NOMO-1 treated with DMSO at 0.1 percent for 48 hours (cell line): ENCODE measurements around the gene PLEKHA6.
A peak's percentile ranks its signal among the peaks of the same experiment; 100 is the strongest.

ENCODE experiments used
- DNase-seq: peaks from one replicate; lab custom pipeline; 2025; ENCODE audit not compliant: unreplicated experiment; lab: John Stamatoyannopoulos, UW

The PLEKHA6 gene

DNA sequence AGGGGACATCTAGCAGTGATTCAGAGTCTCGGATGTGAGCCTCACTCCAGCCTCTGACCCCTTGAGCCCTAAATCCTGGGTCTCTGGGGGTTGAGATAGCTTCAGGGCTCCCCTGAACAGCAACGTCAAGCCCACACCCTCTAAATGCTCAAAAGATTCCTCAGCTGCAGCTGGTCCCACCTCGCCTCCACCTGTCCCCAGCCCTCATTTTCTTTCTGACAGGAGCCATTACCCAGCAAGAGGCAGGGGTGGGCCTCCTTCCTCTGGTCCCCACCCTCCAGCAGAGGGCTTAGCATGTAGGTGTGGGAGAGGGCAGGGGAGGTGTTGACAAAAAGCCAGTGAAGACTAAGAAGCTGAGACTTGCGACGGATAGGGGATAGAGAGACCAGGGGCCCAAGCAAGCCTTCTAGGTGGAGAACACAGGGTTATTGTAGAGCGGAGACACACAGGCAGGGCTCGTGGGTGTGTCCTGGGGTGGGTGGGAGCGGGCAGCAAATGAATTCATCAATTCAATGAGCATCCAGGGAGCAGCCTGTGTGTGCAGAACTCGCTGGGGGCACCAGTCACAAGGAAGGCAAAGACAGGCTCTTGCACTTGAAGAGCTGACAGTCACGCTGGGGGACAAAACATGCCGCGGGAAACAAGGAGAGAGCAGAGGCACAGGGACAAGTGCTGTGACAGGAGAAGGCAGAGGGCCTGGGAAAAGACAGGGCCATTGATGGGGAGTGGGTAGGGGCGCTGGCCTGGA lies 97.0 kb downstream of the PLEKHA6 start:
- DNase-seq: no peak

DNA sequence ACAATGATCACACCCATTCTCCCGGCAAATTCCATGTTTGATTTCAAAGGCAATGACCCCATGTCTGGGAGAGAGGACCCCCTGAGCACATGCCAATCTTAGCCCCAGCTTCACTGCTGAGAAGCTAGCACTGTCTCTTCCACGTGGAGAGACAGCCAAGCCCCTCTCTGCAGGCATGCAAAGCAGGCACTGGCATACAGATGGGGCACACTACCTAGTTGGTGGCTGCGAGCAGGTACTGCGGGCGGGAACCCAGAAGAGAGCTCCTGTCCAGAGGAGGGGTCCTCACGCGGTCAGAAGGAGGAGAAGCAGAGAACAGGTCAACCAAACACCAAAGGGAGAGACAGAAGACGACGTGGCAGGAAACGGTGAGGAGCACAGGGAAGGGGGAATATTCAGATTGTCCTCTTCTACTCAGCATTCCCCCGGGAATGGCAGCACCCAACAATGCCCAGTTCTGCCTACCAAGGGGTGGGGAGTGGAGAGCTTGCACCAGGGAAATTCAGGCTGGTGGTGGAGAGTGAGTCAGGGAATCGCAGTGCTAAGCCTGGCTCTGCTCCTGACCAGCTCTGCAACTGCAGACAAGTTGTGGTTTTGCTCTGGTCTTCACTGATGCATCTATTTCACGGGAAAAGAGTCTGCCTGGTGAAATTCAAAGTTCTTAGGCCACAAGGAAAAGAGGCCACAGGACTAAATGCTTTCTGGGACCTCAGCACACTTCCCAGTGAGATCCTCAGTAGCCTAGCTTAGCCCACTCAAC lies 97.8 kb downstream of the PLEKHA6 start:
- DNase-seq: no peak

DNA sequence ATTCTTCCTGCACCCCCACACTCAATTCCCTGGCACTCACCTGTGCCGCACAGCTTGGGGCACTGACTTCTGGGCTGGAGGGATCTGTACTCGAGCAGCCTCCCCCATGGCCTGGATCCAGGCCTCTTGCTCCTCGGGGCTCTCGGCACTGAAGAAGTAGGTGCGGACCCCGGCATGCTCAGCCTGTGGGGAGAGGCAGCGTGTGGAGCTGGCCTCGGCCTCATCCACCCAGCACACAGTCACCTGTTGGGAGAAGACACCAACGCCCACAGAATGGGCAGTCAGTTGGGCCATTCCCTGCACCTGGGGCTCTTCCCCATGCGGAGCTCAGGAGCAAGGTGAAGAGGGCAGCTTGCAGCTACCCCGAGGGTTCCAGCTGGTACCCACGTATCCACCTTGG lies 98.5 kb downstream of the PLEKHA6 start:
- no peak for DNase-seq

DNA sequence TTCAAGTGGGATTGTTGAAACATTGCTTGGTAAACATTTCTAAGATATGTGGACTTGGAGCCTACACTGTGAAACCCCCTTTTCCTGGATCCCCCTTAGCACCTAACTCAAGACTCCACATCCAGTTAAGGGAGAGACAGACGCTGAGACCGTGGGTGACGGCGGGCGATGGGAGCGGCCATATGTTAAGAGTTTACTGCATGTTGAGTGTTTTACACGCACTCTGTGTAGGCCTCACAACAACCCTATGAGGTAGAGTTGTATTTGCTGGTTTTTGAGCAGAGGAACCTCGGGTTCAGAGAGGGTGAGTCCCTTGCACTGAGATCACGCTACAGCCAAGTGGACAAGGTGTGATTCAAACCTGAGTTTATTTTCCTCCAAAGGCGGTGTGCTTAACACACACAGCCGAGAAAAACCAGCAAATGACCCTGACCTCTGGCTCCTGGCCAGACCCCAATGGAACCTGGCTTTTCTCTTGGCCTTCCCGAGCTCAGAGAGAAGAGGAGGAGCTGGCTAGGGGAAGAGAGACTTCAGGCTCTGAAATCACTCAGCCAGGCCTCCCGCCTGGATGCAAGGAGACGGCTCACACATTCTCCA lies 99.0 kb downstream of the PLEKHA6 start:
- no peak for DNase-seq

DNA sequence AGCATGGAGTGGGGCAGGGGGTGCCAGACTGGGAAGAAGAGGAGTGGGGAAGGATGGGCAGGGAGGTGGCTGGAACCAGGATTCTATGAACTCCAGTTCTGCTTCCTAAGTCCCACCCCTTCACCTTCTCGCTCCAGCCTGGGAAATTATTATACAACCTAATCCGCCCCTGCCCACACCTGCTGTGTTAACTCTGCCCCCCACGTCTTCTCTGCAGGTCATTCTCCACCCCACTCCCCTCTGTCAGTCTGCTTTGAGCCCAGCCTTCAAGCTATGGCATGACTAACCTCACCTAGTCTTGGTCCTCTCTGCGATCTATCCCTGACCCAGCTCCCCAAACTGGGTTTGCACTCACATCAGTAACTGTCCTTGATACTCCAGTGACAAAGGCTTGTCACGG lies 99.9 kb downstream of the PLEKHA6 start:
- no peak for DNase-seq

DNA sequence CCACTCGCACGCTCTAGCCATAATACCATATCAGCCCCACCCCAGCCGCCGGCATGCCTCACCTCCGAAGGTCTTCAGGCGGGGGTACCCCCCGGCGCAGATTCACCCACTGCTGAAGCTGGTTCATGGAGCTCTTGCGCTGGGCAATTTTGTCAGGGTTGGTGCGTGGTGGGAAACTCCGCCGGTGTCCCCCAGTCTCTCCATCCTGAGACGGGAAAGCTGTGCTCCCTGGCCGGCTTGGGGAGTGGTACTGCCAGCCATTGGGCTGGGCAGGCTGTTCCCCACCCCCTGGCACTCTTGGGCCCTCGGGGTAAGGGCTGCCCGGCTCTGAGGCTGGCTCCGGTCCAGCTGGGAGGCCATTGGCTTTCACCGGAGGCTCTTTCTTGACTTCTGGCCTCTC lies 100.5 kb downstream of the PLEKHA6 start:
- no peak for DNase-seq

DNA sequence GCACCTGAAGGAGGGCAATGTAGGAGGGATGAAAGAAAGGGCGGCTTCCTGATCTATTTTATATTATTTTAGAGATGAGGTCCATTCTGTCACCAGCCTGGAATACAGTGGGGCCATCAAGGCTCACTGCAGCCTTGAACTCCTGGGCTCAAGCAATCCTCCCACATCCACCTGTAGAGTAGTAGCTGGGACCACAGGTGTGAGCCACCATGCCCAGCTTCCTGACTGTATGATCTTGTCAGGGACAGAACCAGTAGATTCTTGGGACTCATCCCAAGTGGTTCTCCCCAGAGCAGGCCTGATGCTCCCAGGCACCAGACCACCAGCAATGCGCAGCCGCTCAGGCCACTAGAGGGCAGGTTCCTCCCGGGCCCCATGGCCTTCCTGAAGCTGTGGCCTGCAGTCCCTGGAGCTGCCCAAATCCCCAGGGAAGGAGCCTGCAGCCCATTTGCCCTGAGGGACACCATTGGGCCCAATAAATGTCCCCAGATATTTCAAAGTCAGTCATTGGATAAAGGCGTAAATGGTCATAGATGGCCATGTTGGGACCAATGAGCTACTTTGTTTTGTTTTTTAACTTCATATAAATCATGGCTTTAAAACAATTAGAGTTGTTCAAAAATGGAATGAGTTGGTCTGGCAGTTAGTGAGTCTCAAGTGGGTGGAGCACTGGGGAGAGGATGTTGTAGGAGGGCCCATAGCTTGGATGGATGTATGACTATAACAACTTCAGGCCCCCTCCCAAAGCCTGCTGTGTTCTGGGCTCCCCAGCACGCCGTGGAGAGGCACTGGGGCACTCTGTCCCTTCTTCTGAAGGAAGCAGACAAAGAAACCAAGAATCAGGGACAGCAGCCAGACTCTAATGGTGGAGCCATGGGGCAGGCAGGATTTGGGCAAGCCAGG lies 101.3 kb downstream of the PLEKHA6 start:
- DNase-seq: no peak

DNA sequence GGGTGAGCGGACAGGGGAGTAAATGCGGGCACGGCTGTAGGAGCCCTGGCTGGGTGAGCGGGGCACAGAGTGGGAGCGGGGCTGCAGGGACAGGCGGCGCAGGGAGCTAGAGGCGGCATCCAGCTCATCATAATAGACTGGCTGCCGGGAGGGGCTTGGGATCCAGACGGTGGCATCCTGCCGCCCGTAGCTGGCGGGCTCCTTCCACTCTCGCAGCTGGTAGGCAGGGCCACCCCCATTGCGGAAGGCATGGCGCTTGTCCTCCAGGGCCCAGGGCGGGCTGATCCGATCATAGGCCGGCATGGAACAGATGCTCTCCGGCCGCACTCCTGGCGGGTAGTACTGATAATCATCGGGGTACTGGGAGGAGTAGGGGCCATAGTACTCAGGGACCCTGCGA lies 102.3 kb downstream of the PLEKHA6 start:
- DNase-seq: no peak

DNA sequence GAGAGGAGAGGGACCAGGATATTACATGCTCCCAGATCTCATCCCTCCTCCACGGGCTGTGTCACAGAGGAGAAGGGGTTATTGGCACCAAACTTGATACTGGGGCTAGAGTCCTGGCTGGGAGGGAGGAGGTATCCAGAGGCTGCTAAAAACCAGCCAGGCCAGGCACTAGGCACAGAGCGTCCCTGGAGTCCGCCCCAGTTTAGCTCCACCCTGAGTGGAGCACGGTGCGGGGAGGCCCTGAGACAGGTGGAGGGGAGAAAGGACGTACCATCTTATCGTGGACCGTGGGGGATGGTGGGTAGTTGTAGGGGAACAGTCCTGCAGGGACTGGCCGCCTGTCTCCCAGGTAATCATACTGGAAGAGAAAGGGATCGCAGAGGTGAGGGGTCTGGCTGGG lies 103.2 kb downstream of the PLEKHA6 start:
- no peak for DNase-seq

DNA sequence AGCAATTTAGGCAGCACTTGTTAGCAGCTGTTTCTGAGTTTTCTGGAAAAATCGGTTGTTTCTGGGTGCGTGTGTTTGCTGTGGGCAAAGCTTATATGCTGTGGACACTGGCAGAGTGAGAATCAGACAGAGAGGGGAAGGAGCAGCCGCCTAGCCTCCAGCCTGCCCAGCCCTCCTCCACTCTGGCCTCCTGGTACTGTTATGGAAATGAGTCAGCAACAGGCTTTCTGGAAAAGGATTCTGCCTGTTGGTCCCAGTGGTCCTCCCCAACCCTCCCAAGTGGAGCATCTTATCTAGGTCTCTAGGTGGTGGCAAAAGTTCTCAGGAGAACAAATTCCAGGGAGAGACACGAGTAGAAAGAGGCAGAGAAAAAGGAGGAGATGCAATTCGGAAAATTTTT lies 103.8 kb downstream of the PLEKHA6 start:
- no peak for DNase-seq

DNA sequence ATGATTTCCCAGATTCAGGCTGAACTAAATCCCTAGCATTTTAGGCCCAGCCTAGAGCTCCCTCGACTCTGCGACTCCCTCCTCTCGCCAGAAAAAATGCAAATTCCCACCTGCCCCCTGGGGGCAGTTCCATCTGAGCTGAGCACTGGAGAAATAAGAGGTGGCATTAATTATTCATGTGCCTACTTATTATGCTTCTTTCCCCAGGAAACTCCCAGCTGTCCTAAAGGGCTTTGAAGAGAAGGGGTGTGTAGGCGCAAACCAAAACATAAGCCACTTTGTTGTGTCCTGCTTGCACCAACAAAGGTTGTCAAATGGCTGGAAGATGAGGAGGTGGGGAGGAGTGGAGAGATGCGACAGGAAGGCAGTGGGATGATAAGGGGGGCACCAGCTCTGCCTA lies 104.5 kb downstream of the PLEKHA6 start:
- no peak for DNase-seq

DNA sequence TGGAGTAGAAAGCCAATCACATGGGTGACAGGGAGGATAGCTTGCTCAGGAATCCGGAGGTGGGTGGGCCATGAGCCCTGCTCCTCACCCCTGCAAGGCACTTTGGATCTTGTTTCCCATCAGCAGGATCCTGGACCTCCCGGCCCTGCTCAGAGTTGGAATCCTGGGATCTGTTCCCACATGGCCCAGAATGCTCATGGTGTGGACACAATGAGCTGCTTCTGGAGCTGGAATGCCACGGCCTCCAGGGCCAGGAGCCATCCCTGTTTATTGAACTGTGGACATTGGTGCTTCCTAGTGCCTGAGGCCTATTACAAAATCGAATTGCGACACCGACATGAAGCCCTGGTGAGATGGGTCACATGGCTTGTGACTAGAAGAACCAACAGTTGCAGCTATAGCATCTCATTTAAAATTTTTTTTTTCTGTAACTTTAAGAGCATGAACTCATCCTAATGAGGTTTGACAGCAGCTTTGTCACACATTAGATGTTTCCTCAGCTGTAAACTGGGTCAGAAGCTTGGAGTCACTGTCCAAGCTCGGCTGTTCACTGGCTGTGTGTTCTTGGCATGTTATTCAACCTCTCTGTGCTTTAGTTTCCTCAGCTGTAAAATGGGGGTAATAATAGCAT lies 105.6 kb downstream of the PLEKHA6 start:
- peak; percentile 82 for DNase-seq

DNA sequence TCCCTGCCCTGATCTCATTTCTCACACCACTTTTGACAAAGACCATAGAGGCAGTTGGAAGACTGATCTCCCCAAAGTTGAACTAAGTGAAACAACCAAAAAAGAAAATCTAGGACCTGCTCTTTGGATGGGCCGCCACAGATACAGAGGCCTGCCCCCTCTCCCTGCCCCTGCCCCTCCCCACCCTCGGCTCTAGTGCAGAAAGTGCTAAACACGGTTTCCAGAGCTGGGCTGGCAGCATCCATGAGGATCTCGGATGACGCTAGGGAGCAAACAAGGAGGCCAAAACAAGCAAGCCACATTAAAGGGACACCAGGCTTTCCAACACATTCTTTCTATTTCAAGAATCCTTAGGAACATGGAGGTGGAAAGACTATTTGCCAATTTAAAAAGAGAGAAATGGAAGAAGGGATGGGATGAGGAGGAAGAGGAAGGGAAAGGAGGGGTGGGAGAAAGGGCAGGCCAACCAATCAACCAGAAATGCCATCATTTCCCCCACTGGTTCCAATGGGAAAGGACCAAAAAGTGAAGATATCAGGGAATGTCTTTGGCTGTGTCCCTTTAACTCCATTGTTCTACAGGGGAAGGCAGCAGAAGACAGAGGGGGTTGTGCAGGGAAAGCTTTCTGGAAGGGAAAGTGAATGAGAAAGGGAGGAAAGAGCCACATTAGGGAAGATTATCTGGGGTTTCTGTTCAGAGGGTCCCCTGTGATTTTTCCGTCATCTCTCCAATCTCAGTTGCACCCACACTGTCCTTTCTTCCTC lies 107.6 kb downstream of the PLEKHA6 start:
- no peak for DNase-seq

DNA sequence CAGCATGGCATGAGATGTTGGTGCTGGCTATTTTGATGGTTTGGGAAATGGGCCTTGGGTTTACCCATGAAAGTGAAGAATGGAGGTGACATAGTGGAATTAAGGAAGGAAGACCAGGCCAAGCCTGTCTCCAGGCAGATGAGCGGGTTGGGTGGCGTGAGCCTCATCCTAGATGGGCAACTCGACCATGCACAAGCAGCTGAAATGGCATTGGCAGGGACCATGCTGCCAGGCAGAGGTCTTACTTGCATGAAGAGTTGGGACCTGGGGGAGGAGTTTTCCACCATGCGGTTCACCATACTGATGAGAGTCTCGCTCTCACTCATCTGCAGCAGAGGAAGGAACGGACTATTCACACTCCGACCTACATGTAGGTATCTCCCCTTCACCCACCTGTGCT lies 108.4 kb downstream of the PLEKHA6 start:
- DNase-seq: no peak

DNA sequence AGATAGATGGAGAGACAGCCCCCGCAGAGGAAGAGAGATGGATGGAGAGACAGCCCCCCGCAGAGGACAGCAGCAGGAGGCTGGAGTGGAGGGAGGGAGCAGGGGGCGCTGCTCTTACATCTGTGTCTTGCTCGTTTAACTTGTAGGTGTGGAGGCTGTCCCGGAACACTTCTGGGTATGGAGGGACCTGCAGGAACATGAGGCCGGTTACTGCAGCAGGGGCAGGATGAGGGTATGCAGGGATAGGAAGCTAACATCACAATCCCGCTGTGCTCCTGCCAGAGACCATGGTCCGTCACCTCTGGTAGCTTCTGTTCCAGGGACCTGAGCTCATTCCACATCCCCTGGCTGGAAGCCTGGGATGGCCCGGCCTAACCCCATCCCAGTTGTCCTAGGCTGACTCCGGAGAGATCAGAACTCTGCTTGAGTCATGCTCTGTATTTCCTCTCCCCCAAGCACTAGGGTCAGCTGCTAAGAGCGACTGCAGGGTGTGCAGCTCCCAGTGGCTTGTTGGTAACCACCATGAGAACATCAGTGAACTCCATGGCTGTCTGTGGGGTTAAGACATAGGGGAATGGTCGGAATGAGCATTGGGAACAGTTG lies 109.2 kb downstream of the PLEKHA6 start:
- DNase-seq: no peak

DNA sequence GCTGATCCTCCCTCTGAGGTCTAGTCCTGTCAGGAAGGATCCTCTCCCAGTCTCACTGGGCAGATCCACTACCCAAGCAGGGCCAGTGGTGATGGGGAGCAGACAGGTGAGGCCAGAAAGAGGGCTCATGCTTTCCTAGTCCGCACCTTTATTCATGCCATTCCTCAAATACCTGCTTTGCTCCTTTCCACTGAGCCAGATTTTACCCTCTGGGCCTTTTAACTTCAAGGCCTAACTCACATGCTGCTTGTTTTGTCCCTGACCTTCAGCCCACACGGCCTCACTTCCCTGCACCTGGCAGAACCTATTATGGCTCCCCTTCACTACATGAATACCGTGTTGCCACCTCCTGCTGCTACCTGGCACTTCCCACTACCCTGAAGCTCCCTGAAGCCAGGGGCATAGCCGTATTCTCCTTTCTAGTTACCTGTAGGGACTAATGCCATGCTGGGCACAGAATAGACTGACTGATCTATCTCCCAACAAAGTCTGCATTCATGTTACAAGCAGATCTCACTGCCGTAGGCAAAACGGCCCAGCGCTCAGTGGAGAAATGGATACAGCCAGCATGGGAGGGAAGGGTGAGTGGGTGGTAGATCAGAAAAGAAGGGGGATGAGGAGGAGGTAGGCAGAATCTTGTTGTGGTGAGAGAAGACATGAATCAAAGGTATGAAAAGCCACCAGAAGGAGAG lies 109.8 kb downstream of the PLEKHA6 start:
- DNase-seq: no peak

DNA sequence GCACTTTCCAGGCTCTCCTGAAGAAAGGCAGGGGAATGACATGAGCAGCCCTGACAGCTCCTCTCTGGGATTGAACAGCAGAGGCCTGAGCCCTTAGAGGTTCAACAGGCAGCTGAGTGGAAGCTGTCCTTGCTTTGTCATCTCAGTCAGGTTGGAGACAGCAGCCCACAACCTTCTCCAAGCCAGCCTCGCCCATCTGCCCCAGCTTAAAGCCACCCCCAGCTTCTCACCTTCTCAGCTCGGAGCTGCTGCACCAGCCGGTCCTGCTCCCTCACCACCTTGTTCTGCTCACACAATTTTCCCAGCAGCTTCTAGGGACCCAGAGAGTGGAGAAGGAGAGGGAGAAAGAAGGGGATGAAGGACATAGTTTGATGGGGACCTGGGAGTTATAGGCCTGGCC lies 110.8 kb downstream of the PLEKHA6 start:
- DNase-seq: no peak

DNA sequence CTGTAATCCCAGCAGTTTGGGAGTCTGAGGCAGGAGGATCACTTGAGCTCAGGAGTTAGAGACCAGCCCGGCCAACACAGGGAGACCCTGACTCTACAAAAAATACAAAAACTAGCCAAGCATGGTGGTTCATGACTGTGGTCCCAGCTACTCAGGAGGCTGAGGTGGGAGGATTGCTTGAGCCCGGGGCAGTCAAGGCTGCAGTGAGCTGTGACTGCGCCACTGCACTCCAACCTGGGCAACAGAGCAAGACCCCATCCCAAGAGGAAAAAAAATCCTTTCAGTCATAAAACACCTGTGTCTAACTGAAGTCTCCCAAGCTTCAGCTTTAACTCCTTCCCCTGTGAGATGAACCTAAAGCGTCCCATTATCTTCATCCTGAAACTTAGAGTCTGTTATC lies 112.9 kb downstream of the PLEKHA6 start:
- no peak for DNase-seq

DNA sequence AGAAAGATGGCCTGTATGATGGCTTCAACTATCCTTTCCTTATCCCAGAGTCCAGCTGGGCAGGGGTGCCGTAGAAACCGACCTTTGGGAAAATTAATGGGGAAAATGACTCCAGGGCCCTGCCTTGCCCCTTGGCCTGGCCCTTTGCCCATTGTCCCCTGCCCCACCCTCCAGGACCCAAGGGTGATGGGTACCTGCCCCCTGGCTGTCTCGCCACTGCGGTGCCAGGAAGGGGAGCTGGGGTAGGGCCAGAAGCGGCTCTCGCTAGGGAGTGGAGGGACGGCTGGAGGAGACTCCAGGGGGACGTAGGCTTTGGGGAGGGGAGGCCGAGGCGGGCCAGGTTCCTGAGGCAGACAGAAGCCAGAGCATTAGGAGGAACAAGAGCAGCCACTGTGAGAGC lies 116.8 kb downstream of the PLEKHA6 start:
- no peak for DNase-seq
